HG03108 (cell line): ENCODE data around the gene RLN2.
"Not testable (repeated sequence)": the region's sequence is repeated elsewhere in the genome, so short reads cannot be mapped to it uniquely, and the experiment has no call there.

Source experiments
- ATAC-seq: cut with Tn5 transposase; IDR thresholded peaks from one replicate; pipeline ENCODE4 v1.9.1; 2021; ENCODE audit warnings: moderate library complexity; ENCODE audit not compliant: unreplicated experiment

RLN2 gene

GRCh38 chr9:5303840-5304795, at the start of gene RLN2:
Gene RLN2, minus strand, starts transcription at chr9:5304716. Its CDS starts 136 bp downstream, at chr9:5304580.
- peak; percentile 99 for ATAC-seq

GRCh38 chr9:5354184-5354583, 49.7 kb upstream of the RLN2 start:
- ATAC-seq, result no peak

- no peak for ATAC-seq
Observed at GRCh38 chr9:5352637-5353248, 48.2 kb upstream of the RLN2 start.

- peak; percentile 99 for ATAC-seq
Observed at GRCh38 chr9:5338992-5339981, 34.8 kb upstream of the RLN2 start, which contains the start of gene RLN1. Gene RLN1, minus strand, starts transcription at chr9:5339876. Its CDS starts 130 bp downstream, at chr9:5339746.

- ATAC-seq, result no peak
Observed at GRCh38 chr9:5336688-5337087, 32.2 kb upstream of the RLN2 start.

GRCh38 chr9:5331276-5331675, 26.8 kb upstream of the RLN2 start:
- not testable (repeated sequence) for ATAC-seq

- ATAC-seq, result no peak
Observed at GRCh38 chr9:5326893-5327548, 22.5 kb upstream of the RLN2 start.

GRCh38 chr9:5326187-5326586, 21.7 kb upstream of the RLN2 start:
- ATAC-seq, result no peak

GRCh38 chr9:5321601-5322000, 17.1 kb upstream of the RLN2 start:
- ATAC-seq, result not testable (repeated sequence)

GRCh38 chr9:5321058-5321457, 16.5 kb upstream of the RLN2 start:
- no peak for ATAC-seq

GRCh38 chr9:5316406-5316805, 11.9 kb upstream of the RLN2 start:
- not testable (repeated sequence) for ATAC-seq

GRCh38 chr9:5315187-5315923, 10.8 kb upstream of the RLN2 start:
- no peak for ATAC-seq

- ATAC-seq, result no peak
Observed at GRCh38 chr9:5310851-5311250, 6.3 kb upstream of the RLN2 start.

- no peak for ATAC-seq
Observed at GRCh38 chr9:5305741-5306140, 1.2 kb upstream of the RLN2 start.

- ATAC-seq, result no peak
Observed at GRCh38 chr9:5301544-5301943, 3.0 kb downstream of the RLN2 start.

GRCh38 chr9:5292141-5292540, 12.4 kb downstream of the RLN2 start:
- ATAC-seq, result no peak

- no peak for ATAC-seq
Observed at GRCh38 chr9:5288591-5288990, 15.9 kb downstream of the RLN2 start.

- no peak for ATAC-seq
Observed at GRCh38 chr9:5286262-5286661, 18.3 kb downstream of the RLN2 start.

- no peak for ATAC-seq
Observed at GRCh38 chr9:5278486-5278885, 26.0 kb downstream of the RLN2 start.

- ATAC-seq, result no peak
Observed at GRCh38 chr9:5274770-5275169, 29.7 kb downstream of the RLN2 start.
